Measurements from ENCODE around the gene SARS2. TPM values are rescaled to one million over a fixed set of nuclear protein-coding genes. Genes with fewer than 3 reads are reported as not detected.

The SARS2 gene
- total and polyA plus RNA-seq, 4 experiments from 2014 or later = 9.6 to 20.2 (median 15.5) TPM

GRCh38 chr19:38880076-38880881 is 50.3 kb downstream of the SARS2 start:
- CTCF ChIA-PET (ENCODE audit: partially characterized antibody) = interaction anchor here (1.0 to 3.1 kb wide), 5 partner anchors 11 to 478 kb away, joined by 3 to 17 read pairs (median 4); partner anchors contain the start of genes FAM98C, MRPS12 and SARS2

GRCh38 chr19:38879400-38879751 is 51.2 kb downstream of the SARS2 start:
- Histone ChIP-seq H3K27me3 (ENCODE audit: insufficient read depth, low read length) (no peaks in the 10 kb centered on the region), H3K9me3 (ENCODE audit: control insufficient read depth in 1 of 2, low read length in 2 of 2) (no peaks in the 10 kb centered on the region), H3K36me3 (ENCODE audit: insufficient read depth, low read length) (peaks cover 4% of the 10 kb centered on the region), H3K4me3 (ENCODE audit: low read length in 2 of 2) (peak overlapping the region in 1 of 2 donors; percentile 41), H3K4me1 (ENCODE audit: insufficient read depth, low read length) (peaks cover 49% of the 10 kb centered on the region), H3K27ac (ENCODE audit: low read depth, low read length) (peak overlapping the region; percentile 89)
- peaks cover 18 to 40% (median 28%) of the 10 kb centered on the region in 4 donors for H3K4me1 Mint-ChIP-seq
- intact Hi-C loops (cut with micrococcal nuclease) = no loop called here
- ChIA-PET POLR2A (ENCODE audit: partially characterized antibody) (interaction anchor here (0.6 to 3.9 kb wide), 14 partner anchors 8 to 476 kb away, joined by 4 to 36 read pairs (median 14); partner anchors contain the start of genes ECH1, FAM98C, NFKBIB and SIRT2), CTCF (ENCODE audit: partially characterized antibody) (interaction anchor here (0.6 to 4.6 kb wide), 11 partner anchors 9 to 477 kb away, joined by 3 to 52 read pairs (median 4); partner anchors contain the start of genes FAM98C, MRPS12 and SARS2)
- no peaks in the 10 kb centered on the region for H3K27me3 Mint-ChIP-seq
- H3K4me3 Mint-ChIP-seq = peak overlapping the region in 2 of 8 donors; percentile 89 to 91
- H3K9me3 Mint-ChIP-seq = no peaks in the 10 kb centered on the region
- DNase-seq = no peak
- peak overlapping the region in 6 of 7 donors; percentile 12 to 97 (median 92) for H3K27ac Mint-ChIP-seq
- peaks cover 2 to 23% of the 10 kb centered on the region in 2 donors for H3K36me3 Mint-ChIP-seq

More at GRCh38 chr19:38880076-38880881, 50.3 kb downstream of the SARS2 start:
- Mint-ChIP-seq H3K27me3 (no peaks in the 10 kb centered on the region), H3K4me3 (peak overlapping the region in 4 of 8 donors; percentile 39 to 62 (median 48)), H3K36me3 (peaks cover 2 to 20% of the 10 kb centered on the region in 2 donors), H3K9me3 (no peaks in the 10 kb centered on the region), H3K4me1 (peaks cover 18 to 40% (median 28%) of the 10 kb centered on the region in 4 donors), H3K27ac (peak overlapping the region; percentile 52 to 87 (median 76))
- Histone ChIP-seq H3K4me3 (ENCODE audit: low read length in 2 of 2) (no peak overlapping the region), H3K27me3 (ENCODE audit: insufficient read depth, low read length) (no peaks in the 10 kb centered on the region), H3K27ac (ENCODE audit: low read depth, low read length) (peak overlapping the region; percentile 89), H3K36me3 (ENCODE audit: insufficient read depth, low read length) (peaks cover 4% of the 10 kb centered on the region), H3K4me1 (ENCODE audit: insufficient read depth, low read length) (peaks cover 49% of the 10 kb centered on the region), H3K9me3 (ENCODE audit: control insufficient read depth in 1 of 2, low read length in 2 of 2) (no peaks in the 10 kb centered on the region)
- intact Hi-C loops (cut with micrococcal nuclease) = no loop called here
- POLR2A ChIA-PET (ENCODE audit: partially characterized antibody) = interaction anchor here (1.4 to 3.9 kb wide), 5 partner anchors 7 to 31 kb away, joined by 6 to 36 read pairs (median 20); partner anchors contain the start of genes NFKBIB and SIRT2
- DNase-seq = no peak

- H3K36me3 ChIP-seq (ENCODE audit: insufficient read depth, low read length) = peaks cover 4% of the 10 kb centered on the region
- Mint-ChIP-seq H3K27ac (peak overlapping the region; percentile 96 to 99 (median 97)), H3K27me3 (no peaks in the 10 kb centered on the region), H3K4me3 (peak overlapping the region; percentile 79 to 94 (median 88)), H3K9me3 (no peaks in the 10 kb centered on the region), H3K4me1 (peaks cover 18 to 40% (median 28%) of the 10 kb centered on the region in 4 donors), H3K36me3 (peaks cover 2 to 23% of the 10 kb centered on the region in 2 donors)
- no peak for DNase-seq
- CTCF ChIA-PET (ENCODE audit: partially characterized antibody) = interaction anchor here (0.6 to 4.6 kb wide), 13 partner anchors 9 to 476 kb away, joined by 3 to 52 read pairs (median 4); partner anchors contain the start of genes ECH1, FAM98C, MRPS12 and SARS2
- H3K4me3 ChIP-seq (ENCODE audit: low read length in 2 of 2) = peak overlapping the region; percentile 41 to 73
- no peaks in the 10 kb centered on the region for H3K9me3 ChIP-seq (ENCODE audit: control insufficient read depth in 1 of 2, low read length in 2 of 2)
- peak overlapping the region; percentile 89 for H3K27ac ChIP-seq (ENCODE audit: low read depth, low read length)
- H3K27me3 ChIP-seq (ENCODE audit: insufficient read depth, low read length) = no peaks in the 10 kb centered on the region
- peaks cover 49% of the 10 kb centered on the region for H3K4me1 ChIP-seq (ENCODE audit: insufficient read depth, low read length)
- POLR2A ChIA-PET (ENCODE audit: partially characterized antibody) = interaction anchor here (0.6 to 3.9 kb wide), 25 partner anchors 8 to 483 kb away, joined by 3 to 43 read pairs (median 8); partner anchors contain the start of genes ECH1, EIF3K, FAM98C and MRPS12
- intact Hi-C loops (cut with micrococcal nuclease) = loop anchor here (1.0 kb wide), 1 partner anchor 21 kb away; the partner anchor contains the start of genes NFKBIB and SIRT2
These were observed 51.8 kb downstream of the SARS2 start for GRCh38 chr19:38878575-38879399.

GRCh38 chr19:38877781-38878574 is 52.6 kb downstream of the SARS2 start, which contains the start of gene RINL:
RINL (minus strand) TSS chr19:38878275; CDS start chr19:38876742, 1,533 bp downstream.
- Histone ChIP-seq H3K9me3 (ENCODE audit: control insufficient read depth in 1 of 2, low read length in 2 of 2) (no peaks in the 10 kb centered on the region), H3K4me1 (ENCODE audit: insufficient read depth, low read length) (peaks cover 49% of the 10 kb centered on the region), H3K36me3 (ENCODE audit: insufficient read depth, low read length) (no peaks in the 10 kb centered on the region), H3K27me3 (ENCODE audit: insufficient read depth, low read length) (no peaks in the 10 kb centered on the region), H3K27ac (ENCODE audit: low read depth, low read length) (peak within 1 kb of the TSS; percentile 89), H3K4me3 (ENCODE audit: low read length in 2 of 2) (peak within 1 kb of the TSS; percentile 41 to 73)
- ChIA-PET CTCF (ENCODE audit: partially characterized antibody) (interaction anchor here (0.8 to 4.6 kb wide), 12 partner anchors 8 to 475 kb away, joined by 3 to 52 read pairs (median 6); partner anchors contain the start of genes ECH1, FAM98C, MRPS12 and SARS2), POLR2A (ENCODE audit: partially characterized antibody) (interaction anchor here (0.7 to 3.9 kb wide), 29 partner anchors 8 to 482 kb away, joined by 3 to 43 read pairs (median 5); partner anchors contain the start of genes ACTN4, ECH1, EIF3K and FAM98C)
- DNase-seq = peak; percentile 68 to 82 (median 72)
- Mint-ChIP-seq H3K4me3 (peak within 1 kb of the TSS; percentile 79 to 94 (median 88)), H3K9me3 (no peaks in the 10 kb centered on the region), H3K36me3 (peaks cover 4 to 24% of the 10 kb centered on the region in 2 donors), H3K4me1 (peaks cover 21 to 40% (median 30%) of the 10 kb centered on the region in 4 donors), H3K27me3 (no peaks in the 10 kb centered on the region), H3K27ac (peak within 1 kb of the TSS; percentile 96 to 99 (median 97))
- intact Hi-C loops (cut with micrococcal nuclease) = loop anchor here (1.0 kb wide), 1 partner anchor 21 kb away; the partner anchor contains the start of genes NFKBIB and SIRT2

- Mint-ChIP-seq H3K9me3 (no peaks in the 10 kb centered on the region), H3K27me3 (no peaks in the 10 kb centered on the region), H3K36me3 (peaks cover 5 to 28% of the 10 kb centered on the region in 2 donors), H3K4me1 (peaks cover 21 to 52% (median 36%) of the 10 kb centered on the region in 4 donors), H3K27ac (peak overlapping the region in 6 of 7 donors; percentile 72 to 97 (median 84)), H3K4me3 (peak overlapping the region in 1 of 8 donors; percentile 61)
- H3K4me1 ChIP-seq (ENCODE audit: insufficient read depth, low read length) = peaks cover 52% of the 10 kb centered on the region
- CTCF ChIA-PET (ENCODE audit: partially characterized antibody) = interaction anchor here (0.8 to 4.6 kb wide), 5 partner anchors 12 to 55 kb away, joined by 3 to 52 read pairs (median 3); partner anchors contain the start of genes ECH1, MRPS12 and SARS2
- H3K9me3 ChIP-seq (ENCODE audit: control insufficient read depth in 1 of 2, low read length in 2 of 2) = no peaks in the 10 kb centered on the region
- no peaks in the 10 kb centered on the region for H3K27me3 ChIP-seq (ENCODE audit: insufficient read depth, low read length)
- no peak overlapping the region for H3K4me3 ChIP-seq (ENCODE audit: low read length in 2 of 2)
- DNase-seq = no peak
- POLR2A ChIA-PET (ENCODE audit: partially characterized antibody) = interaction anchor here (0.5 to 3.8 kb wide), 6 partner anchors 10 to 661 kb away, joined by 3 to 30 read pairs (median 3); partner anchors contain the start of gene NFKBIB
- H3K27ac ChIP-seq (ENCODE audit: low read depth, low read length) = no peak overlapping the region
- intact Hi-C loops (cut with micrococcal nuclease) = no loop called here
- H3K36me3 ChIP-seq (ENCODE audit: insufficient read depth, low read length) = no peaks in the 10 kb centered on the region
These were observed 54.7 kb downstream of the SARS2 start for GRCh38 chr19:38875656-38876395.

Measured in CD4-positive, alpha-beta memory T cell (primary cell).